ENCODE measurements around the gene APOL4.
"Not testable (repeated sequence)": the region's sequence is repeated elsewhere in the genome, so short reads cannot be mapped to it uniquely, and the experiment has no call there.

Gene APOL4

DNA sequence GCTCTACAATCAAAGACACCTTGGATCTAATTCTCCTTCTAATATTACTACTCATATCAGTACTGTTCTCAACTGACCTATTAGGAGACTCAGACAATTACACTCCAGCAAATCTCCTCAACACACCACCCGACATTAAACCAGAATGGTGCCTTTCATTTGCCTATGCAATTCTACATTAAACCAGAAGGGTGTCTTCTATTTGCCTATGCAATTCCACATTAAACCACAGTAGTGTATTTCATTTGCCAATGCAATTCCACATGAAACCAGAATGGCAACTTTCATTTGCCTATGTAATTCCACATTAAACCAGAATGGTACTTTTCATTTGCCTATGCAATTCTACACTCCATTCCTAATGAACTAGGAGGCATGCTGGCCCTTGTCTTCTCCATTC lies 25.7 kb downstream of the APOL4 start:
- H3K9me3 Mint-ChIP-seq = no peaks in the 10 kb centered on the region
- no peaks in the 10 kb centered on the region for H3K27me3 Mint-ChIP-seq
- no peak overlapping the region for H3K4me3 Mint-ChIP-seq
- peaks cover 2 to 5% of the 10 kb centered on the region in 2 donors for H3K4me1 Mint-ChIP-seq
- no peaks in the 10 kb centered on the region for H3K36me3 Mint-ChIP-seq
- no peak overlapping the region for H3K27ac Mint-ChIP-seq
- no peak for ATAC-seq (replicated peaks)
- DNase-seq = no peak

- no peak overlapping the region for H3K27ac Mint-ChIP-seq
- no peaks in the 10 kb centered on the region for H3K27me3 Mint-ChIP-seq
- peaks cover 2 to 3% of the 10 kb centered on the region in 2 donors for H3K9me3 Mint-ChIP-seq
- DNase-seq (no peak), ATAC-seq (replicated peaks) (no peak)
- no peaks in the 10 kb centered on the region for H3K4me1 Mint-ChIP-seq
- no peak overlapping the region for H3K4me3 Mint-ChIP-seq
- H3K36me3 Mint-ChIP-seq = peaks cover 0 to 4% of the 10 kb centered on the region in 2 donors
Measured at GRCh38 chr22:36171941-36172340, 29.7 kb downstream of the APOL4 start.

- Mint-ChIP-seq H3K4me1 (peaks cover 29 to 35% of the 10 kb centered on the region in 2 donors), H3K9me3 (peaks cover 2 to 3% of the 10 kb centered on the region in 2 donors), H3K27ac (no peak overlapping the region), H3K27me3 (no peaks in the 10 kb centered on the region), H3K36me3 (peaks cover 0 to 4% of the 10 kb centered on the region in 2 donors), H3K4me3 (no peak overlapping the region)
- ATAC-seq (replicated peaks) (no peak), DNase-seq (no peak)
Measured at GRCh38 chr22:36166518-36167220, 34.9 kb downstream of the APOL4 start.

GRCh38 chr22:36166086-36166485 lies 35.5 kb downstream of the APOL4 start:
- peaks cover 0 to 4% of the 10 kb centered on the region in 2 donors for H3K36me3 Mint-ChIP-seq
- no peak for ATAC-seq (replicated peaks)
- no peak for DNase-seq
- peaks cover 35 to 41% of the 10 kb centered on the region in 2 donors for H3K4me1 Mint-ChIP-seq
- H3K27ac Mint-ChIP-seq = no peak overlapping the region
- peaks cover 2 to 3% of the 10 kb centered on the region in 2 donors for H3K9me3 Mint-ChIP-seq
- no peak overlapping the region for H3K4me3 Mint-ChIP-seq
- H3K27me3 Mint-ChIP-seq = no peaks in the 10 kb centered on the region

DNA sequence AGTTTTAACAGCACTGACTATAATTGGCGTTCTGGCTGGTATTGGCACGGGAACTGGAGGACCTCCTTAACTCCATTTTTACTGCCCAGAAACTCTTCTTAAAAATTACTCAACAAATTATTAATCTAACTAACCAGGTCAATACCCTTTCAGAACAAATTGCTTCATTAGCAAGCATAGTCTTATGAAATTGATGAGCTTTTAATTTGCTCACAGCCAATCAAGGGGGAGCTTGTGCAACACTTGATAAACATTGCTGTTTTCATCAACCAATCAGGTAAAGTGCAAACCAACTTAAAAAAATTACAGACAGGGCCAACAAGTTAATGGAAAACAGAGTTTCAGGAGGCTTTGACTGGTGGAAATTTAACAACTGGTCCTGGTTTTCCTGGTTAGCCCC lies 36.5 kb downstream of the APOL4 start:
- ATAC-seq (replicated peaks) = no peak
- no peak overlapping the region for H3K4me3 Mint-ChIP-seq
- no peaks in the 10 kb centered on the region for H3K27me3 Mint-ChIP-seq
- peaks cover 0 to 4% of the 10 kb centered on the region in 2 donors for H3K36me3 Mint-ChIP-seq
- no peak for DNase-seq
- peaks cover 2 to 3% of the 10 kb centered on the region in 2 donors for H3K9me3 Mint-ChIP-seq
- H3K4me1 Mint-ChIP-seq = peaks cover 43 to 50% of the 10 kb centered on the region in 2 donors
- no peak overlapping the region for H3K27ac Mint-ChIP-seq

DNA sequence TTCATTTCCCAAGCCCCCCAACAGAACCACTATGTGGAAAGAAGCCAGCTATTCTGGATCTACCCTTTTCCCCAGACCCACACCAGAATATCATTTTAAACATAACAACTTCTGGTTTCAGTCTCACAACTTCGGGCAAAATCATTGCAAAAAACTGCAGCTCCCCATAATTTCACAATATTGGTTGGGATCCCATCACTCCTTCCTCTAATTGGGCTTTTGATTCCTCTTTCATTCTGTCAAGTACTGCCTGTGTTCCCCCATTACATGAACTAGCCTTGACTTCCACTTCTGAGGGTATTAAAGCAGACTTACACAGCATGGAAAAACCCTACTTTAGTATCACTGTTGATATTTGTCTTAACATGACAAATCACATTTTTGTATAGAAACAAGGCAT lies 37.0 kb downstream of the APOL4 start:
- ATAC-seq (replicated peaks) (no peak), DNase-seq (no peak)

GRCh38 chr22:36163497-36163896 lies 38.1 kb downstream of the APOL4 start:
- H3K27ac Mint-ChIP-seq = peak overlapping the region; percentile 57
- DNase-seq (no peak), ATAC-seq (replicated peaks) (no peak)
- H3K4me3 Mint-ChIP-seq = no peak overlapping the region
- peaks cover 60 to 67% of the 10 kb centered on the region in 2 donors for H3K4me1 Mint-ChIP-seq
- H3K9me3 Mint-ChIP-seq = no peaks in the 10 kb centered on the region
- no peaks in the 10 kb centered on the region for H3K27me3 Mint-ChIP-seq
- H3K36me3 Mint-ChIP-seq = no peaks in the 10 kb centered on the region

More for the DNA sequence above, 37.0 kb downstream of the APOL4 start:
- Mint-ChIP-seq H3K9me3 (peaks cover 2 to 3% of the 10 kb centered on the region in 2 donors), H3K27me3 (no peaks in the 10 kb centered on the region), H3K27ac (no peak overlapping the region), H3K4me3 (no peak overlapping the region), H3K4me1 (peaks cover 49 to 55% of the 10 kb centered on the region in 2 donors), H3K36me3 (peaks cover 0 to 4% of the 10 kb centered on the region in 2 donors)

DNA sequence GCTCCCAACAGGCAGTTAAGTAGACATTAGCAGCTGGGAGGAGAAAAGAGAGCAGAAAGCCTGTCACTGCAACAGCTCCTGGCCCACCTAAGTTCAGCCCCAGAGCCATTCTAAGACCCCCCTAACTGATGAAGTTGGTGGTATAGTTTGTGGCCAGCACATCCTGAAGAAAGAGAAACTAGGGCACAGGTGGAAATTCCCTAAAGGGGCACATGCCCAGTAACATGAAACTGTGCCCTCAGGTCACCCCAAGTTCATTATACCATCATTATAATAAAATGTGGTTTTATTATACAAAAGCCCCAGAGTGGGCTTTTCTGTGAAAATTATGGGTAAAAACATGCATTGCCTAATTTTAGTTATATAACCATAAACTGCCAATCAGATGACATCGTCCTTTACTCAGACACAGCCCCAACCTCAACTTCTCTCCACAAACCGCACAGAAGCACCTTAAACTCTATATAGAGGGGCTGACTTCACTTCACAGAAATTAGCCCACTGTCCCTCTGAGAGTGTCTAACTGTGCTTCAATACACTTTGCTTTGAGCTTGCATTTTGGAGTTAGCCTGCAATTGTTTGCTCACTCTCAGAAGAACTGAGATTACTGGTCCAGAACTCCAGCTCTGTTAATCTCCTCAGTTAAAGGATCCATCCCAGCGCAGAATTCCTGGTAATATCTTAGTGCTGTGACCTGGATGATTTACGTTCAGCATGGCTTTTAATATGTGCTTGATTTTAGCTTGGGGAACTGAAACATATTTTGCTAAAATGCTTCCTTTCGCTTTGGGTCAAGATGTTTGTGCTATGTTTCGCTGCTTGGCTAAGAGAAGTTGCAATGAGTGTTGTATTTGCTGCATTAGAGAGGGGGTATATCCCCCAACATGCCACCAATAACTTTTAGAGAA lies 39.2 kb downstream of the APOL4 start:
- Mint-ChIP-seq H3K4me1 (peaks cover 64 to 77% of the 10 kb centered on the region in 2 donors), H3K27ac (peak overlapping the region; percentile 57), H3K27me3 (no peaks in the 10 kb centered on the region), H3K36me3 (no peaks in the 10 kb centered on the region), H3K4me3 (peak overlapping the region; percentile 57 to 61), H3K9me3 (no peaks in the 10 kb centered on the region)
- ATAC-seq (replicated peaks) (peak; percentile 87 to 88), DNase-seq (peak; percentile 21)

DNA sequence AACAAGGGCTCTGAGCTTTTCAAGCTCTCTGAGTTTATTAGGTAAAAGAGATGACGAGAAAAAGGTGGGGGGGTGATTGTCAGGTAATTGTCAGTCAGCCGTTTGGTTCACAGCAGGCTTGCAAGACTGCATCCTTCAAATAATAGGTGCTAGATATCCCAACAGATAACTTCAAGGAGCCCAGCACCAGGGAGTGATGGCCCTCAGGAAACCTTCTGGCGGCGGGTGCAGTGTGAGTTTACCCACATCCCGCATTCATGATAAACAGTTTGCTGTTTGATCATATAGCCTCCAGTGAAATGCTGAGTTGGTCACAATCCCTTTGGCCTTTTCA lies 39.8 kb downstream of the APOL4 start:
- not testable (repeated sequence) for H3K36me3 Mint-ChIP-seq; ATAC-seq (replicated peaks); H3K9me3 Mint-ChIP-seq; DNase-seq; H3K27me3 Mint-ChIP-seq
- H3K27ac Mint-ChIP-seq = peak overlapping the region; percentile 96
- peak overlapping the region; percentile 29 to 61 for H3K4me3 Mint-ChIP-seq
- H3K4me1 Mint-ChIP-seq = peaks cover 69 to 83% of the 10 kb centered on the region in 2 donors

GRCh38 chr22:36160499-36160942 lies 41.1 kb downstream of the APOL4 start, which contains the start of gene APOL3:
Gene APOL3 (minus strand): TSS chr22:36160755. CDS start chr22:36149055, 11,700 bp downstream.
- H3K27me3 Mint-ChIP-seq = no peaks in the 10 kb centered on the region
- H3K9me3 Mint-ChIP-seq = no peaks in the 10 kb centered on the region
- ATAC-seq (replicated peaks) (peak; percentile 33 to 44), DNase-seq (no peak)
- peak within 1 kb of the TSS; percentile 96 for H3K27ac Mint-ChIP-seq
- peaks cover 2 to 4% of the 10 kb centered on the region in 2 donors for H3K36me3 Mint-ChIP-seq
- H3K4me1 Mint-ChIP-seq = peaks cover 79 to 95% of the 10 kb centered on the region in 2 donors
- peak within 1 kb of the TSS; percentile 84 to 90 for H3K4me3 Mint-ChIP-seq

DNA sequence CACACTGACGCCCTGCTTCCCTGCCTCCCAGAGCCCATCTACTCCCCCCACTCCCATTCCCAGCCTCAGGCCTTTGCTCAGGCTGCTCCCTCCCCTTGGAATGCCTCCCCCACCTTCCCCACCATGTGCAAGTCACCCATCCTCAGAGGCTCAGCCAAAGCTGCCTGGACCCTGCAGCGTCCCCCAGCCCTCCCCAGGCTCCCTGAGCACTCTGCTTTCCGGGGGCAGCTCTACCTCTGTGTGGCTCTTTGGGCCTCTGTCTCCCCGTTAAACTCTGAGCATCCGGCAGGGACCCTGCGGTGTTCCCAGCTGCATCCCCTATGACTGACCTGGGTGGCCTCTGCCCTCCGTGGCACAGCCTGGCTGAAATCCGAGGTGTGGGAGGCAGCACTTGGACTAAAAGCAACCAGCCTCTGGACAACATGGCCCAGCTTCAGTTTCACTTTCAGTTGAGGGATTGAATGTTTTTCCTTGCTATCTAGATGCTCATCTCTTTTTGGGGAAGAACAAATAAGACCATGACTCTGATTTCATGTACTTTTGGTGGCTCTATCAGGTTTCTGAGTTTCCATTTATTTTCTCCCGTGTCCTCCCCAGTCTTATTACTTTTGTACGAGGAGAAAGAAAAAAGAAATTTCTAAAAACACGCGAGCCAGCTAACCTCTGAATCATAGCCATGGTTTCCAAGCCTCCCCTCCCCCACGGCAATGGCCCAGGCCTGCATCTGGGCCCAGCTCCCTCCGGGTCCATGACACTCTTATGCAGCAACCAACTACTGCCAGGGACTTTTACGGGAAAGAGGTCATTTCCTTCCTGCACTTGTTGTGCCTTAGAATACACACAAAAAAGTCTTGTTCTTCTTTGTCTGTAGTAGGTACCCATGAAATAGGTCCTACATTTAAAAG lies 44.8 kb downstream of the APOL4 start:
- DNase-seq (peak; percentile 33), ATAC-seq (replicated peaks) (peak; percentile 69 to 74)
- Mint-ChIP-seq H3K4me3 (peak overlapping the region; percentile 91 to 97), H3K4me1 (peaks cover 68 to 77% of the 10 kb centered on the region in 2 donors), H3K36me3 (peaks cover 10 to 13% of the 10 kb centered on the region in 2 donors), H3K9me3 (peaks cover 2 to 7% of the 10 kb centered on the region in 2 donors), H3K27ac (peak overlapping the region; percentile 99), H3K27me3 (no peaks in the 10 kb centered on the region)

- H3K36me3 Mint-ChIP-seq = peaks cover 11 to 17% of the 10 kb centered on the region in 2 donors
Measured at GRCh38 chr22:36156119-36156514, 45.5 kb downstream of the APOL4 start.

GRCh38 chr22:36155702-36156101 lies 45.9 kb downstream of the APOL4 start:
- ATAC-seq (replicated peaks) (no peak), DNase-seq (no peak)
- Mint-ChIP-seq H3K9me3 (peaks cover 2 to 8% of the 10 kb centered on the region in 2 donors), H3K36me3 (peaks cover 11 to 17% of the 10 kb centered on the region in 2 donors), H3K27ac (peak overlapping the region; percentile 22), H3K4me3 (peak overlapping the region in 1 of 2 donors; percentile 21), H3K27me3 (no peaks in the 10 kb centered on the region), H3K4me1 (peaks cover 58 to 73% of the 10 kb centered on the region in 2 donors)

More at GRCh38 chr22:36156119-36156514, 45.5 kb downstream of the APOL4 start:
- no peak for ATAC-seq (replicated peaks)
- Mint-ChIP-seq H3K4me1 (peaks cover 62 to 77% of the 10 kb centered on the region in 2 donors), H3K9me3 (peaks cover 2 to 8% of the 10 kb centered on the region in 2 donors), H3K27ac (peak overlapping the region; percentile 99), H3K4me3 (peak overlapping the region; percentile 91 to 97), H3K27me3 (no peaks in the 10 kb centered on the region)
- no peak for DNase-seq

Data from stimulated activated naive B cell treated with anti-CD40 and anti-IgM and Interleukin-4, amounts not matched to agents 10 μg/mL and 1 μg/mL and 100 μg/mL, for 72 hours (primary cell).